DOHH2 (cell line): Measurements from ENCODE around the gene RPL41.
A peak's percentile ranks its signal among the peaks of the same experiment; 100 is the strongest.
"Not testable (repeated sequence)": the region's sequence is repeated elsewhere in the genome, so short reads cannot be mapped to it uniquely, and the experiment has no call there.

Source experiments
- H3F3A ChIP-seq: fragments of 200-600 bp; sonication (generic), shearing (Covaris generic); 2 replicates; pipeline ENCODE4 v1.6.0; 2016; ENCODE audit warnings: antibody characterized with exemption, mild to moderate bottlenecking; ENCODE audit not compliant: control insufficient read depth, insufficient read depth
- H3K27ac ChIP-seq: fragments of 200-600 bp; sonication (generic); 2 replicates; pipeline ENCODE4 v1.5.1; 2014; ENCODE audit warnings: low read depth, mild to moderate bottlenecking, low read length, moderate library complexity
- H3K27me3 ChIP-seq: fragments of 200-600 bp; sonication (generic); 2 replicates; pipeline ENCODE4 v1.6.1; 2014; ENCODE audit warnings: mild to moderate bottlenecking, low read length, mixed read lengths; ENCODE audit not compliant: control insufficient read depth
- H3K36me3 ChIP-seq: fragments of 200-600 bp; sonication (generic); 2 replicates; pipeline ENCODE4 v1.6.1; 2014; ENCODE audit warnings: mild to moderate bottlenecking, low read length, moderate library complexity, mixed read lengths; ENCODE audit not compliant: control insufficient read depth
- H3K4me1 ChIP-seq: fragments of 200-600 bp; sonication (generic); 2 replicates; pipeline ENCODE4 v1.6.1; 2014; ENCODE audit warnings: mild to moderate bottlenecking, low read length, mixed read lengths; ENCODE audit not compliant: control insufficient read depth
- H3K4me2 ChIP-seq: fragments of 200-600 bp; sonication (generic); 2 replicates; pipeline ENCODE4 v1.6.0; 2014; ENCODE audit warnings: mild to moderate bottlenecking, low read length, moderate library complexity
- H3K4me3 ChIP-seq: fragments of 200-600 bp; sonication (generic); 2 replicates; pipeline ENCODE4 v1.5.1; 2014; ENCODE audit warnings: mild to moderate bottlenecking, low read length, mixed read lengths
- H3K79me2 ChIP-seq: fragments of 200-600 bp; sonication (generic); 2 replicates; pipeline ENCODE4 v1.6.1; 2014; ENCODE audit warnings: mild to moderate bottlenecking, low read length, mixed read lengths; ENCODE audit not compliant: control insufficient read depth
- H3K9me2 ChIP-seq: fragments of 200-600 bp; sonication (generic); replicated peaks from 2 replicates; pipeline ENCODE4 v1.6.1; 2014; ENCODE audit warnings: mild to moderate bottlenecking, low read length, mixed read lengths; ENCODE audit not compliant: control insufficient read depth
- H3K9me3 ChIP-seq: fragments of 200-600 bp; sonication (generic); 2 replicates; pipeline ENCODE4 v1.6.1; 2014; ENCODE audit warnings: antibody characterized with exemption, low read length, mixed read lengths; ENCODE audit not compliant: control insufficient read depth, insufficient read depth
- H4K20me1 ChIP-seq: fragments of 200-600 bp; sonication (generic); 2 replicates; pipeline ENCODE4 v1.6.0; 2014; ENCODE audit warnings: low read depth, mild to moderate bottlenecking, antibody characterized with exemption, low read length, moderate library complexity; ENCODE audit not compliant: control insufficient read depth, insufficient read depth
- EZH2phosphoT487 ChIP-seq: fragments of 200-600 bp; sonication (generic); IDR thresholded peaks from 2 replicates; pipeline ENCODE4 v1.6.1; 2017; ENCODE audit warnings: borderline replicate concordance, mild to moderate bottlenecking, antibody characterized with exemption, low read length, moderate library complexity, mixed read lengths
- TF ChIP-seq, protein P1 (sequence below): fragments of 200-600 bp; sonication (generic); IDR thresholded peaks from one replicate; pipeline ENCODE4 v1.5.1; 2014; ENCODE audit warnings: antibody characterized with exemption, mild to moderate bottlenecking, low read depth, low read length; ENCODE audit not compliant: poor library complexity, severe bottlenecking

RPL41 gene

DNA sequence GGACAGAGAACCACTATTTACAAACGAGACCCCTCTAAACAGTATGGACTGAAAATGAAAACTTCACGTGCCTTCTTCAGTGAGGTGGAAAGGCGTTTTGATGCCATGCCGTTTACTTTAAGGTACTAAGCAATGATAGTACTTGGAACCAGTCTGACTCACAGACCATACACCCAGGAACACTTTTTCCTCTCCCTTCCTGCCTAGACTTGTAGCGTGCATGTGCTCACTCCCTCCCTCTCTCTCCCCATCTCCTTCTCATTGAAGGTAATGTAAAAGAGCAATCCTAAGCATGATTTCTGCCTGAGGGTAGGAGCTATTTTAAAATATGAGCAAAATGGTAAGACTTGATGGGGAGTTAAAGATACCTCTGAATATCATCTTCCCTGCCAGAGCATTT lies 5.9 kb upstream of the RPL41 start:
- Histone ChIP-seq H3K4me3 (no peak overlapping the region), H4K20me1 (peaks cover 15% of the 10 kb centered on the region), H3K9me3 (no peaks in the 10 kb centered on the region), H3K79me2 (peaks cover 34% of the 10 kb centered on the region), H3K4me2 (no peak overlapping the region), H3K9me2 (no peaks in the 10 kb centered on the region), H3K27me3 (no peaks in the 10 kb centered on the region), H3K27ac (no peak overlapping the region), H3F3A (peaks cover 76% of the 10 kb centered on the region), H3K4me1 (peaks cover 24% of the 10 kb centered on the region), H3K36me3 (peaks cover 86% of the 10 kb centered on the region)
- TF ChIP-seq, protein P1, sequence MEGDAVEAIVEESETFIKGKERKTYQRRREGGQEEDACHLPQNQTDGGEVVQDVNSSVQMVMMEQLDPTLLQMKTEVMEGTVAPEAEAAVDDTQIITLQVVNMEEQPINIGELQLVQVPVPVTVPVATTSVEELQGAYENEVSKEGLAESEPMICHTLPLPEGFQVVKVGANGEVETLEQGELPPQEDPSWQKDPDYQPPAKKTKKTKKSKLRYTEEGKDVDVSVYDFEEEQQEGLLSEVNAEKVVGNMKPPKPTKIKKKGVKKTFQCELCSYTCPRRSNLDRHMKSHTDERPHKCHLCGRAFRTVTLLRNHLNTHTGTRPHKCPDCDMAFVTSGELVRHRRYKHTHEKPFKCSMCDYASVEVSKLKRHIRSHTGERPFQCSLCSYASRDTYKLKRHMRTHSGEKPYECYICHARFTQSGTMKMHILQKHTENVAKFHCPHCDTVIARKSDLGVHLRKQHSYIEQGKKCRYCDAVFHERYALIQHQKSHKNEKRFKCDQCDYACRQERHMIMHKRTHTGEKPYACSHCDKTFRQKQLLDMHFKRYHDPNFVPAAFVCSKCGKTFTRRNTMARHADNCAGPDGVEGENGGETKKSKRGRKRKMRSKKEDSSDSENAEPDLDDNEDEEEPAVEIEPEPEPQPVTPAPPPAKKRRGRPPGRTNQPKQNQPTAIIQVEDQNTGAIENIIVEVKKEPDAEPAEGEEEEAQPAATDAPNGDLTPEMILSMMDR = no peak
- TF ChIP-seq EZH2phosphoT487 = no peak

DNA sequence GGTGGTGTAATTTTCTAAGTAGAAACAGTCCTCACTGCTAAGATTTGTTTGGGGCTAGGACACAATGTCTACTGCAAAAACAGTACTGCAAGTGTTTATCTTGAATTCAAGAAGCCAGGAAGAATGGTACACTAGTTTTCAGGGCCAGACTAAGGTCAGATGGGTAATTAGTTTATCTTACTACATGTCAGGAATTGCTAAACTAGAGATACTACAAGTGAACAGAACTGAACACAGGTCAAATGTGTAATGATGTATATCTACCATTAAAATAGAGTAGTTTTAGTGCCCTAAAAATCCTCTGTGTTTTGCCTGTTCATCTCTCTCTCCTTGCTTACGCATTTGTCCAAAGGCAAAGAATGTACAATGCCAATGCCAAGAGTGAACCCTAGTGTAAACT lies 2.3 kb upstream of the RPL41 start:
- no peak for TF ChIP-seq EZH2phosphoT487
- TF ChIP-seq, protein P1 = no peak
- H3K79me2 ChIP-seq = peaks cover 21% of the 10 kb centered on the region
- H3K4me1 ChIP-seq = peaks cover 12% of the 10 kb centered on the region
- peaks cover 77% of the 10 kb centered on the region for H3F3A ChIP-seq
- H3K4me2 ChIP-seq = no peak overlapping the region
- no peaks in the 10 kb centered on the region for H3K27me3 ChIP-seq
- no peaks in the 10 kb centered on the region for H4K20me1 ChIP-seq
- peak overlapping the region; percentile 91 for H3K27ac ChIP-seq
- no peaks in the 10 kb centered on the region for H3K9me3 ChIP-seq
- peaks cover 71% of the 10 kb centered on the region for H3K36me3 ChIP-seq
- H3K9me2 ChIP-seq = no peaks in the 10 kb centered on the region
- no peak overlapping the region for H3K4me3 ChIP-seq

DNA sequence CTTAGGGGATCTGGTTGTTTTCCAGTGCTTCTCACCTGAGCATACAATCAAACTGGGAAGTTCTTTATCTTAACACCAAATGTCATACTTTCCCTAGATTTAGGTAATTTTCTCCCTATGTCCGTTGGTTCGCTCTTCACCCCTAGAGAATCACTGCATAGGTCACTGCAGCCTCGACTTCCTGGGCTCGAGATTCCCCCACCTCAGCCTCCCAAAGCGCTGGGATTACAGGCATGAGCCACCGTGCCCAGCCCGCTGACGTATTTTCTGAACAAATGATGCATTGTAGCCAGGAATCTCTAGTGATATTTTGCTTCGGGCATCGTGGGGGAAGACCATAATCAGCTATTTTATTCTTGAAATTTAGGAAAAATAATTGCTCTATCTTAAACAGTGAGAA lies 1.1 kb upstream of the RPL41 start:
- H3K36me3 ChIP-seq = peaks cover 66% of the 10 kb centered on the region
- H4K20me1 ChIP-seq = no peaks in the 10 kb centered on the region
- no peaks in the 10 kb centered on the region for H3K27me3 ChIP-seq
- H3K4me2 ChIP-seq = peak overlapping the region; percentile 99
- no peaks in the 10 kb centered on the region for H3K9me3 ChIP-seq
- H3K79me2 ChIP-seq = peaks cover 32% of the 10 kb centered on the region
- peaks cover 25% of the 10 kb centered on the region for H3K4me1 ChIP-seq
- TF ChIP-seq, protein P1 = no peak
- no peak for TF ChIP-seq EZH2phosphoT487
- H3K4me3 ChIP-seq = peak overlapping the region; percentile 82
- H3F3A ChIP-seq = peaks cover 73% of the 10 kb centered on the region
- H3K27ac ChIP-seq = peak overlapping the region; percentile 91
- H3K9me2 ChIP-seq = no peaks in the 10 kb centered on the region

DNA sequence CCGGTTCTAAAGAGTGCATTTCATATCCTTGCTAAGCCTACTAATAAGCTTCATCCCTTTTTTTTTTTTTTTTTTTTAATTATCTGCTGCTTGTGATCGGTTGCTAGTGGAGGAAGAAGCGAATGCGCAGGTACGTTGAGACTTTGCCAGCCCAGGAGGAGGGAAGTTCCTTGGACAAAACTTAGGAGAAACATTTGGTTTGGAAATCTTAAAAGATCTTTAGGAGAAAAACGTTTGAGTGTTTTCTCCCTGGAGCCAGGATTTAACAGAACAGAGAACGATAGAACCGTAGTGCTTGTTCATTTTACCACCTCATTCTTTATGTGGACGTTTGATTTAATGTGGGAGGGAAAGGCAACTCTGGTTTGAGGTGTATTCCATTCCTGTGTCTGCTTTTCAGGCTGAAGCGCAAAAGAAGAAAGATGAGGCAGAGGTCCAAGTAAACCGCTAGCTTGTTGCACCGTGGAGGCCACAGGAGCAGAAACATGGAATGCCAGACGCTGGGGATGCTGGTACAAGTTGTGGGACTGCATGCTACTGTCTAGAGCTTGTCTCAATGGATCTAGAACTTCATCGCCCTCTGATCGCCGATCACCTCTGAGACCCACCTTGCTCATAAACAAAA lies 761 bp downstream of the RPL41 start:
- not testable (repeated sequence) for H3K9me3 ChIP-seq, H3K9me2 ChIP-seq, H3K27me3 ChIP-seq, H4K20me1 ChIP-seq
- H3K4me3 ChIP-seq = peak overlapping the region; percentile 82
- H3F3A ChIP-seq = peaks cover 57% of the 10 kb centered on the region
- H3K36me3 ChIP-seq = peaks cover 64% of the 10 kb centered on the region
- peak overlapping the region; percentile 91 for H3K27ac ChIP-seq
- H3K4me1 ChIP-seq = peaks cover 25% of the 10 kb centered on the region
- H3K79me2 ChIP-seq = peaks cover 36% of the 10 kb centered on the region
- H3K4me2 ChIP-seq = peak overlapping the region; percentile 99
